GM23338 (cell line): ENCODE measurements around the gene SAA2. TPM values are rescaled to one million over a fixed set of nuclear protein-coding genes. Genes with fewer than 3 reads are reported as not detected.

Experiments used
- ATAC-seq: fragments of 200-7000 bp; cut with Tn5 transposase; 3 replicates; pipeline ENCODE4 v1.9.1; 2020
- DNase-seq: peaks from one replicate; pipeline ENCODE4 v3.0.0-alpha.2; 2015; ENCODE audit warnings: low spot score
- H2AFZ ChIP-seq: fragments of 200-600 bp; sonication (generic); 2 replicates; pipeline ENCODE4 v1.8.0; 2016; ENCODE audit warnings: antibody characterized with exemption, mild to moderate bottlenecking, moderate library complexity
- H3F3A ChIP-seq: fragments of 200-600 bp; sonication (generic); replicated peaks from 2 replicates; pipeline ENCODE4 v1.8.0; 2017; ENCODE audit warnings: antibody characterized with exemption, mixed run types, low read depth
- H3K27ac ChIP-seq: fragments of 200-600 bp; sonication (generic); 2 replicates; pipeline ENCODE4 v1.6.1; 2016; ENCODE audit warnings: low read depth
- H3K27me3 ChIP-seq: fragments of 200-600 bp; sonication (generic); 2 replicates; pipeline ENCODE4 v1.8.0; 2016; ENCODE audit warnings: mild to moderate bottlenecking, mixed run types, moderate library complexity; ENCODE audit not compliant: insufficient read depth
- H3K36me3 ChIP-seq: fragments of 200-600 bp; sonication (generic); 2 replicates; pipeline ENCODE4 v1.8.0; 2016; ENCODE audit warnings: mild to moderate bottlenecking; ENCODE audit not compliant: insufficient read depth
- H3K4me1 ChIP-seq: fragments of 200-600 bp; sonication (generic); 2 replicates; pipeline ENCODE4 v1.8.0; 2016; ENCODE audit warnings: mild to moderate bottlenecking, moderate library complexity; ENCODE audit not compliant: insufficient read depth
- H3K4me2 ChIP-seq: fragments of 200-600 bp; sonication (generic); 2 replicates; pipeline ENCODE4 v1.7.1; 2017; ENCODE audit warnings: mixed run types
- H3K4me3 ChIP-seq: fragments of 200-600 bp; sonication (generic); 2 replicates; pipeline ENCODE4 v1.6.1; 2016; ENCODE audit warnings: mixed run types
- H3K79me2 ChIP-seq: fragments of 200-600 bp; sonication (generic); replicated peaks from 2 replicates; pipeline ENCODE4 v1.8.0; 2017; ENCODE audit warnings: mild to moderate bottlenecking; ENCODE audit not compliant: insufficient read depth
- H3K9me2 ChIP-seq: fragments of 200-600 bp; sonication (generic); 2 replicates; pipeline ENCODE4 v1.8.0; 2017; ENCODE audit not compliant: insufficient read depth
- H4K20me1 ChIP-seq: fragments of 200-600 bp; sonication (generic); replicated peaks from 2 replicates; pipeline ENCODE4 v1.8.0; 2017; ENCODE audit warnings: mild to moderate bottlenecking; ENCODE audit not compliant: insufficient read depth
- H3K27ac Mint-ChIP-seq: 2 replicates; pipeline ENCODE4 v1.8.0; 2020; ENCODE audit warnings: inconsistent platforms, mild to moderate bottlenecking, moderate library complexity, mixed read lengths
- H3K27me3 Mint-ChIP-seq: 3 replicates; pipeline ENCODE4 v1.8.0; 2022; ENCODE audit warnings: low read depth, mild to moderate bottlenecking, moderate library complexity, mixed read lengths, inconsistent platforms; ENCODE audit not compliant: insufficient read depth, poor library complexity
- H3K36me3 Mint-ChIP-seq: 3 replicates; pipeline ENCODE4 v1.8.0; 2021; ENCODE audit warnings: low read depth, mild to moderate bottlenecking, inconsistent platforms, moderate library complexity, mixed read lengths
- H3K4me1 Mint-ChIP-seq: 3 replicates; pipeline ENCODE4 v1.8.0; 2020; ENCODE audit warnings: mild to moderate bottlenecking, inconsistent platforms, mixed read lengths
- H3K4me3 Mint-ChIP-seq: 3 replicates; pipeline ENCODE4 v1.8.0; 2021; ENCODE audit warnings: moderate library complexity, mild to moderate bottlenecking, inconsistent platforms, mixed read lengths
- H3K9me3 Mint-ChIP-seq: 3 replicates; pipeline ENCODE4 v1.8.0; 2020; ENCODE audit warnings: moderate library complexity, mild to moderate bottlenecking, inconsistent platforms, mixed read lengths
- EZH2 ChIP-seq: fragments of 200-600 bp; sonication (generic); IDR thresholded peaks from one replicate; pipeline ENCODE4 v1.8.0; 2017; ENCODE audit warnings: antibody characterized with exemption, mild to moderate bottlenecking, low read depth; ENCODE audit not compliant: unreplicated experiment
- POLR2AphosphoS5 ChIP-seq: IDR thresholded peaks from 2 replicates; pipeline ENCODE4 v1.6.1; 2016; ENCODE audit warnings: antibody characterized with exemption, low read depth
- ZNF331 ChIP-seq: fragments of 250-450 bp; sonication (Bioruptor Pico); IDR thresholded peaks from 2 replicates; pipeline ENCODE4 v1.5.0; 2020; ENCODE audit warnings: low read depth, mild to moderate bottlenecking, moderate library complexity
- ZNF462 ChIP-seq: fragments of 250-450 bp; sonication (Bioruptor Pico); IDR thresholded peaks from 2 replicates; pipeline ENCODE4 v1.5.0; 2020; ENCODE audit warnings: mild to moderate bottlenecking, moderate library complexity
- polyA plus RNA-seq: library from polyadenylated mRNA; unstranded; fragments of >200 nt; fragmentation: Nextera tagmentation; extraction: Ambion mirVana; gene quantifications from 2 replicates; pipeline ENCODE4 v1.2.1, GENCODE V29; 2016
- total RNA-seq: library from RNA; depleted of rRNA; stranded (reverse); fragments of >200 nt; shearing (Covaris generic); gene quantifications from 2 replicates; pipeline ENCODE4 v1.2.3, GENCODE V29; 2014
- TF ChIP-seq, protein P1 (sequence below): IDR thresholded peaks from one replicate; pipeline ENCODE4 v1.6.1; 2018; ENCODE audit warnings: antibody characterized with exemption; ENCODE audit not compliant: unreplicated experiment
- TF ChIP-seq, protein P2 (sequence below), 2 experiments: fragments of 200-600 bp in 1 of 2; sonication (generic) in 1 of 2; conservative IDR thresholded peaks; 2 replicates each; pipeline versions ENCODE4 v1.5.1 to v1.6.1; 2016 to 2017; ENCODE audit warnings: antibody characterized with exemption in 2 of 2, low read depth in 2 of 2, mild to moderate bottlenecking in 2 of 2, moderate library complexity in 1 of 2

Gene SAA2
- total and polyA plus RNA-seq, 2 experiments from 2014 or later: not detected

DNA sequence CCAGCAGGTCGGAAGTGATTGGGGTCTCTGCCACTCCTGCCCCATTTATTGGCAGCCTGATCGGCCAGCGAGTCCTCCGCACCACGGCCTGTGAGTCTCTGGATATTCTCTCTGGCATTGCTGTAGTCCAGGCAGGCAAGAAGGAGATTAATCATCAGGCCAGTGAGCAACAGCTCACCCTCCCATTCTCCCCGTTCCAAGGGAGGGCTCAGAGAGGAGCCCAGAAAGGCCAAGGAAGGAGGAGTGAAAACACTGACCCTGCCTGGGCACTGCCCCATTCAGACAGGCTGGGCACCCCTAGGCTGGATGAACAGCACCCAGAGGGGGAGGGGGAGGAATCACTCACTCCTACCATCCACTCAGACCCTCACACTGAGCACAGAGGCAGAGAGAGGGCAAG, 3.1 kb downstream of the SAA2 start (continued):
- TF ChIP-seq ZNF462 (CRISPR knock-in tag): no peak
- TF ChIP-seq EZH2: no peak
- TF ChIP-seq, protein P1, sequence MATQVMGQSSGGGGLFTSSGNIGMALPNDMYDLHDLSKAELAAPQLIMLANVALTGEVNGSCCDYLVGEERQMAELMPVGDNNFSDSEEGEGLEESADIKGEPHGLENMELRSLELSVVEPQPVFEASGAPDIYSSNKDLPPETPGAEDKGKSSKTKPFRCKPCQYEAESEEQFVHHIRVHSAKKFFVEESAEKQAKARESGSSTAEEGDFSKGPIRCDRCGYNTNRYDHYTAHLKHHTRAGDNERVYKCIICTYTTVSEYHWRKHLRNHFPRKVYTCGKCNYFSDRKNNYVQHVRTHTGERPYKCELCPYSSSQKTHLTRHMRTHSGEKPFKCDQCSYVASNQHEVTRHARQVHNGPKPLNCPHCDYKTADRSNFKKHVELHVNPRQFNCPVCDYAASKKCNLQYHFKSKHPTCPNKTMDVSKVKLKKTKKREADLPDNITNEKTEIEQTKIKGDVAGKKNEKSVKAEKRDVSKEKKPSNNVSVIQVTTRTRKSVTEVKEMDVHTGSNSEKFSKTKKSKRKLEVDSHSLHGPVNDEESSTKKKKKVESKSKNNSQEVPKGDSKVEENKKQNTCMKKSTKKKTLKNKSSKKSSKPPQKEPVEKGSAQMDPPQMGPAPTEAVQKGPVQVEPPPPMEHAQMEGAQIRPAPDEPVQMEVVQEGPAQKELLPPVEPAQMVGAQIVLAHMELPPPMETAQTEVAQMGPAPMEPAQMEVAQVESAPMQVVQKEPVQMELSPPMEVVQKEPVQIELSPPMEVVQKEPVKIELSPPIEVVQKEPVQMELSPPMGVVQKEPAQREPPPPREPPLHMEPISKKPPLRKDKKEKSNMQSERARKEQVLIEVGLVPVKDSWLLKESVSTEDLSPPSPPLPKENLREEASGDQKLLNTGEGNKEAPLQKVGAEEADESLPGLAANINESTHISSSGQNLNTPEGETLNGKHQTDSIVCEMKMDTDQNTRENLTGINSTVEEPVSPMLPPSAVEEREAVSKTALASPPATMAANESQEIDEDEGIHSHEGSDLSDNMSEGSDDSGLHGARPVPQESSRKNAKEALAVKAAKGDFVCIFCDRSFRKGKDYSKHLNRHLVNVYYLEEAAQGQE: no peak

DNA sequence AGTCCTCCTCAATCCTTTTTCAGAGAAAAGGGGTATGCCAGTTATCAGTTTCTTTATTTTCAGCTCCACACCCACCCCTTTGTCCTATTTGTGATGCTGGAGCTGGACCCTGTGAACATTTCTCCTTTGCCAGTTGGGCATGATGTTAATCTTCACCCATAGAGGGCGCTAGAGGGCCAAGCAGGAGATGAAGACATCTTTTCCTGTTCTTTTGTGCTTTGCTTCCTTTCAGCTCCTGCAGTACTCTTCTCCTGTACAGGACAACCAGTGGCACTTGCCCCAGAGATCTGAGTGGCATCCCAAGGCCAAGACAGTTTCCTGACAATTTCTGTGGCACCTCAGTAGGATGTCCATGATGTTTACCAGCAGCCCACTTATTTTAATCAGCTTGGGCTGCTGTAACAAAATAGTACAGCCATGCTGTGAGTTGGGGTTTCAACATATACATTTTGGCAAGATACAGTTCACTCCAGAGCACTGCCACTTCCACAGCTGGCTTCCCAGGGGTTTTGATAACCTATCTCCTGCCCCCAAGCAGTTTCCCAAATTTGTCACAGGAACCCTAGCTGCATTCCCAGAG, 4.6 kb downstream of the SAA2 start:
- Mint-ChIP-seq H3K27me3 (peaks cover 7% of the 10 kb centered on the region), H3K27ac (no peak overlapping the region), H3K4me1 (no peaks in the 10 kb centered on the region), H3K9me3 (peaks cover 2% of the 10 kb centered on the region; the same call in 2 of the 3 replicates), H3K4me3 (no peak overlapping the region), H3K36me3 (no peaks in the 10 kb centered on the region)
- Histone ChIP-seq H3K9me2 (no peaks in the 10 kb centered on the region), H2AFZ (peak overlapping the region; percentile 83; the same call in 1 of the 2 replicates), H4K20me1 (no peaks in the 10 kb centered on the region), H3K79me2 (no peaks in the 10 kb centered on the region), H3K4me1 (no peaks in the 10 kb centered on the region), H3K36me3 (no peaks in the 10 kb centered on the region), H3F3A (no peaks in the 10 kb centered on the region), H3K4me3 (no peak overlapping the region), H3K27ac (no peak overlapping the region), H3K27me3 (no peaks in the 10 kb centered on the region), H3K4me2 (no peak overlapping the region)
- peak; percentile 88 for DNase-seq
- TF ChIP-seq POLR2AphosphoS5 (no peak), ZNF331 (CRISPR knock-in tag) (no peak)
- TF ChIP-seq, protein P2, sequence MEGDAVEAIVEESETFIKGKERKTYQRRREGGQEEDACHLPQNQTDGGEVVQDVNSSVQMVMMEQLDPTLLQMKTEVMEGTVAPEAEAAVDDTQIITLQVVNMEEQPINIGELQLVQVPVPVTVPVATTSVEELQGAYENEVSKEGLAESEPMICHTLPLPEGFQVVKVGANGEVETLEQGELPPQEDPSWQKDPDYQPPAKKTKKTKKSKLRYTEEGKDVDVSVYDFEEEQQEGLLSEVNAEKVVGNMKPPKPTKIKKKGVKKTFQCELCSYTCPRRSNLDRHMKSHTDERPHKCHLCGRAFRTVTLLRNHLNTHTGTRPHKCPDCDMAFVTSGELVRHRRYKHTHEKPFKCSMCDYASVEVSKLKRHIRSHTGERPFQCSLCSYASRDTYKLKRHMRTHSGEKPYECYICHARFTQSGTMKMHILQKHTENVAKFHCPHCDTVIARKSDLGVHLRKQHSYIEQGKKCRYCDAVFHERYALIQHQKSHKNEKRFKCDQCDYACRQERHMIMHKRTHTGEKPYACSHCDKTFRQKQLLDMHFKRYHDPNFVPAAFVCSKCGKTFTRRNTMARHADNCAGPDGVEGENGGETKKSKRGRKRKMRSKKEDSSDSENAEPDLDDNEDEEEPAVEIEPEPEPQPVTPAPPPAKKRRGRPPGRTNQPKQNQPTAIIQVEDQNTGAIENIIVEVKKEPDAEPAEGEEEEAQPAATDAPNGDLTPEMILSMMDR (conservative IDR thresholded peaks at IDR 0.05; ENCODE audit: low read depth in 2 of 2): peak; percentile 86 to 93
- ATAC-seq: peak; percentile 80
